GM12801 (cell line): ENCODE results near the gene CIAO1.

Experiments
- CTCF ChIP-seq: IDR thresholded peaks from one replicate; pipeline ENCODE4 v1.5.1; 2011; ENCODE audit warnings: control low read depth; ENCODE audit not compliant: insufficient read length; ENCODE audit errors: extremely low read depth

Gene CIAO1

GRCh38 chr2:96253006-96253405 lies 13.0 kb upstream of the CIAO1 start:
- TF ChIP-seq CTCF = no peak

DNA sequence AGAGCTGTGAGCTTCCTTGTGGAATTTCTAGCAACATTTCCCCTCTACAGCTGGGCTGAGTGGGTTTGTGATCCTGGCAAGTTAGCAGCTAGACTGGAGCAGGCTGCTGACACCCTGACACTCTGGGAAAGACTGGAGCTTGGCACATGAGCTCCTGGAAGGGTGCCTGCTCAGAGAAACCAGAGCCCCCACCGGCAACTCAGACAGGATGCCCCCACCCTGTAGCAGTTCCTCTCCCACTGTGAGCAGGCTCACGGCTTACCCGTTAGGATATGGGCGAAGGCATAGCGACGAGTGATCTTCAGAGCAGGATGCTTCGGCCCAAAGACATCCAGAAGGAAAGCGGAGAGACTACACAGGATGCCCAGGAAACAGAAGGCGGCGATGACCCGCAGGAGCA lies 11.5 kb upstream of the CIAO1 start:
- TF ChIP-seq CTCF = no peak

DNA sequence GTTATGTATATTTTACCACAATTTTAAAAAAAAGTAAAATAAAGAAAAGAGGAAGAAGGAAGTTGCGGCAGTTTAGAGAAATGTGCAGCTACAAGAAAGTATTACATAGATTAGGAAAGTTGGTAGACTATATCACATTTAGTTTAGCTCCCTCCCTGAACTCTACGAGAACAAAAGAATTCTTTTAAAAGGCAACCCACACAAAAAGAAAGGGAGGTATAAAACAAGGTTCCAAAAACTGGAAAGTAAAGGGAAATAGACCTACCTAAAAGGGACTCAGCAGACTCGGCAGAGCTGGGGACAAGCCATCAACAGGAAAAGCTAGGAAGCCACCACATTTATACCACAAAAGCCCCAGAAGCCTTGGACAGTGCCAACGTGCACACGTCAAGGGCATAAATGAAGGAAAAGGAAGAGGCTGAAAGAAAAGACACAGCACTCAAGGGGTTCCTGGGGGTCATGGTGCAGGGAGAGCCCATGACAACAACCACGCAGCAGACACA lies 9.4 kb upstream of the CIAO1 start:
- no peak for TF ChIP-seq CTCF

DNA sequence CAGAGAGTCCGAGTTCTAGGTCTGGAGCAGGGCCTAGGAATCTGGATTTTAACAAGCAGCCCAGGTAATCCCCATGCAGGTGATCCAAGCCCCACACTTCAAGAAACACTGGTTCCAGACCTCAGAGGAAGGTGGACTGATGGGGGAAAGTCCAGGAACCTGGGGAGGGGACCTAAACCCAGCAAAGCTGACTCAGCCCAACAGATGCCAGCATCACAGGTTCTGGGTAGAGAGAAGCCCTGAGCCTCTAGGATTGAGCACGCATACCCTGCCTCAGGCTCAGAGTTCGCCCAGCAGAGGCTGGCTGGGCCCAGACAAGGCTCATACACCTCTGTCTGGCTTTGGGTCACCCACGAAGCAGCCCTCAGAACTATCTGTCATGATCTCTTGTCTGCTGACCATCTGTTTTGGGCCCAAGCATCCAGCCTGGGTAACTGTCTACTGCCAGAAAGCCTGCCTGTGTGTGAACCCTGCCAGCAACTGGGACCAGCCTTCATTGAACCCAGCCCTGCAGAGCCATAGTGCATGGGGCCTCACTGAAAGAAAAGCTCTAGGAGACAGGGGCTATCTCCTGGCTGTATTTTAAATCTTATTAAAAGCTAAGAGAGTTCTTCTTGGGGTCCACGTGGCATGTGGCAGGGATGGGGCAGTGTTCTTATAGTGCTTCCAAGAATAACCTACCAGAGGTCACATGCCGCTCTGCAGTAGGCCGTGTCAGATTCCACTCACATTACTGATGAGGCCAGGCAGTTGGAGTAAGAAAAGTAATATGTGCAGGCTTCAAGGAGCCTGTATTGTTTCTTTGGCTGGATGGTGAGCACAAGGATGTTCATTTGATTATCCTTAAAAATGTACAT lies 7.6 kb upstream of the CIAO1 start:
- TF ChIP-seq CTCF = no peak

DNA sequence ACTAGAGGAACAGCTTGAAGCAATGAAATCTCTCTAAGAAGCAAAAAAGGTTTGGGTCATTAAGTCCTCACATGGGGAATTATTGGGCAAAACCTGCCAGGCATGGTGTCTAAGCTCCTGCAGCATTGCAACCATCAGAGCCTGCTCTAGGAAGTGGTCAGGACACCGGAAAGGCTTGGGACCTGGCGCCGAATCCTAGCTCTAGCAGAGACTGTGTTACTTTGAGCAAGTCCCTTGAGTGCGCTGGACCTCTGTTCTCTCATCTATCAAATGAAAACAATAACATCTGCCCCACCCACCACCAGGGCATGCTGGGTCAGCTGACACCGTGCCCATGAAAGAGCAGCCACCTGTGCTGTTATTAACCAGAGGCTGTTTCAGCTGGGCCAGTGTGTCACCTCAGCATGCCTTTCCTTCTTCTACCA lies 6.5 kb upstream of the CIAO1 start:
- no peak for TF ChIP-seq CTCF

DNA sequence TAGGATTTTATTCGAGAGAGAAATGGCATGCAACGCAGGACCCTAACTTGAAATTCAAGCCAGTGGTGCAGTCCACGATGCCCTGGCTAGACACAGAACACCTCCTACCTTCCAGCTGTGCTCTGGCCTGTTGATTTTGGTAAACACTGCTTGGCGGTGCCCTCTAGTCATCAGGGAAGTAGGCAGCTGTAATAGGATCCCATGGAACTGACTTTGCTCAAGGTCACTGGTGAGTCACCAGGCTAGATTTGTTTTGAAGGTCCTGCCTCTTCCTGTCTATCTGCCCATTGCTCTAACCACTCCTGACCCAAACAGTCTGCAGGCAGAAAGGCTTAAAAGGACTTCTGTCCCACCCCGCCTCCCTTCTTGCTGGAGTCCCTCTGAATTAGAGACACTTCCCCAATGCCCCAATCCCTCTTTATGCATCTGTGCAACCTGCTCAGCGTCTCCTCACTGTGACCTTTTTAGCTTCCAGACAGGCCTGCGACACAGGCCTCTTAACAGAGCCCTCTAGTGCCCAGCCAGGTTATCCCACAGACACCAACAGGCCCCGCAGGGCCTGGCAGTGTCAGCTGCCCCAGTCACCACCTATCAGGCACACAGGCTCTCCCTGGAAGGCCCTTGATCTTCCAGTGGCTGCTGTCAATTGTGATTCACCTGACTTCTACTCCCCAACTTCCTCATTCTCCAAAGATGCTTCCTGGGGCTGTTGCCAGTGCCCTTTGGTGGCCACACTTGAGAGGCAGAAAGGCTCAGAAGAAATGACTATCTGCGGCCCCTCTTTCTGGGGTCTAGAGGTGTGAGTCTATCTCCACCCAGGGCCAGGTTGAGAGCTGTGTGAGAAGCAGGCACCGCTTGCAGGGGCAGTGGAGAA lies 5.4 kb upstream of the CIAO1 start:
- TF ChIP-seq CTCF = no peak

- TF ChIP-seq CTCF = no peak
Measured at GRCh38 chr2:96261328-96262003, 4.6 kb upstream of the CIAO1 start.
